ENCODE measurements around the gene UBE2J1.
"Not testable (repeated sequence)": the region's sequence is repeated elsewhere in the genome, so short reads cannot be mapped to it uniquely, and the experiment has no call there.

Gene UBE2J1

GRCh38 chr6:89352278-89353117, at the start of gene UBE2J1:
Gene UBE2J1 (minus strand): TSS chr6:89352722. CDS start chr6:89352569, 153 bp downstream.
- peak; percentile 76 for DNase-seq

- no peak for DNase-seq
These were observed 48.4 kb upstream of the UBE2J1 start for GRCh38 chr6:89400912-89401399.

GRCh38 chr6:89400050-89400449, 47.5 kb upstream of the UBE2J1 start:
- DNase-seq, result no peak

- DNase-seq, result no peak
These were observed 46.4 kb upstream of the UBE2J1 start for GRCh38 chr6:89398762-89399525.

GRCh38 chr6:89397884-89398283, 45.4 kb upstream of the UBE2J1 start:
- not testable (repeated sequence) for DNase-seq

- DNase-seq, result no peak
These were observed 41.1 kb upstream of the UBE2J1 start for GRCh38 chr6:89393659-89394058.

- DNase-seq, result no peak
These were observed 40.3 kb upstream of the UBE2J1 start for GRCh38 chr6:89392823-89393222.

- no peak for DNase-seq
These were observed 36.3 kb upstream of the UBE2J1 start for GRCh38 chr6:89388846-89389245.

GRCh38 chr6:89387516-89388201, 35.1 kb upstream of the UBE2J1 start:
- no peak for DNase-seq

GRCh38 chr6:89386917-89387491, 34.5 kb upstream of the UBE2J1 start:
- no peak for DNase-seq

GRCh38 chr6:89385846-89386245, 33.3 kb upstream of the UBE2J1 start:
- DNase-seq, result no peak

GRCh38 chr6:89385156-89385667, 32.7 kb upstream of the UBE2J1 start:
- no peak for DNase-seq

GRCh38 chr6:89381031-89381430, 28.5 kb upstream of the UBE2J1 start:
- DNase-seq, result no peak

- no peak for DNase-seq
These were observed 26.8 kb upstream of the UBE2J1 start for GRCh38 chr6:89379281-89379680.

GRCh38 chr6:89378628-89379027, 26.1 kb upstream of the UBE2J1 start:
- DNase-seq, result no peak

- peak; percentile 63 for DNase-seq
These were observed 23.1 kb upstream of the UBE2J1 start for GRCh38 chr6:89375427-89376267.

- DNase-seq, result no peak
These were observed 20.0 kb upstream of the UBE2J1 start for GRCh38 chr6:89372506-89372901.

GRCh38 chr6:89371849-89372505, 19.5 kb upstream of the UBE2J1 start:
- peak; percentile 85 for DNase-seq

GRCh38 chr6:89368999-89369398, 16.5 kb upstream of the UBE2J1 start:
- DNase-seq, result no peak

- peak; percentile 77 for DNase-seq
These were observed 15.6 kb upstream of the UBE2J1 start for GRCh38 chr6:89368107-89368506.

- no peak for DNase-seq
These were observed 12.1 kb upstream of the UBE2J1 start for GRCh38 chr6:89364586-89364985.

Data from activated CD4-positive, alpha-beta T cell treated with anti-CD3 and anti-CD28 coated beads for 48 hours (primary cell).